C4-2B (cell line): ENCODE results near the gene CHSY3.

Source experiments
- CTCF ChIP-seq: fragments of 450-650 bp; conservative IDR thresholded peaks from 2 replicates; pipeline ENCODE4 v1.5.1; 2017; ENCODE audit warnings: mild to moderate bottlenecking
- ZFX ChIP-seq: fragments of 450-650 bp; IDR thresholded peaks from 2 replicates; pipeline ENCODE4 v1.6.1; 2017

GRCh38 chr5:129991780-129992179 lies 87.5 kb downstream of the CHSY3 start:
- no peak for TF ChIP-seq CTCF
- TF ChIP-seq ZFX = no peak
